ENCODE data around the gene LDLRAP1.

- TF ChIP-seq CTCF (IDR thresholded peaks at IDR 0.05), result peak in 1 of 3 experiments; percentile 20
- TF ChIP-seq POLR2A (IDR thresholded peaks at IDR 0.05), result no peak
Measured at GRCh38 chr1:25616095-25616986, 72.9 kb downstream of the LDLRAP1 start, which contains the start of gene MAN1C1.
